HG03457 (cell line): ENCODE measurements around the gene SLCO4C1.

Experiments used
- ATAC-seq: cut with Tn5 transposase; IDR thresholded peaks from one replicate; pipeline ENCODE4 v1.9.1; 2021; ENCODE audit warnings: moderate number of reproducible peaks; ENCODE audit not compliant: unreplicated experiment

Gene SLCO4C1

GRCh38 chr5:102271759-102272158 lies 24.3 kb downstream of the SLCO4C1 start:
- no peak for ATAC-seq

- ATAC-seq: no peak
Observed at GRCh38 chr5:102270036-102270435, 26.0 kb downstream of the SLCO4C1 start.

DNA sequence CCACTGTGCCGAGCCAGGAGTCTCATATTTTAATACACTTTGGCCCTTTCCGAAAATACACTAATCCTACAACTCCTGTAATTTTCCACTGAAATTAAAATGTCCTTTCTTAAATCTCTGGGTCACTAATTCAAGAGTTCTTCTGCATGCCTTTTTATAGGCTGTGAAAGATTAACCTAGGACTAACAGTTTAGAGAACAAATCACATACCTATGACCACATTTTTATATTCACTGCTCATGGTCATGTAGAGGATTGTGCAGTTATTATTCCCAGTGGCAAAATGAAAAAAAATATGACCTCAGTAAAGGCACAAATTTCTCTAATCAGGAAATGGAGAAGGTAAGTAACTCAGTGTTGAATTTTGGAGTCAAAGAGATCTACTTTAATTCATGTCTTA lies 33.4 kb downstream of the SLCO4C1 start:
- ATAC-seq: no peak

GRCh38 chr5:102249381-102249780 lies 46.7 kb downstream of the SLCO4C1 start:
- ATAC-seq: no peak

GRCh38 chr5:102243213-102243612 lies 52.9 kb downstream of the SLCO4C1 start:
- no peak for ATAC-seq

- ATAC-seq: no peak
Observed at GRCh38 chr5:102241809-102242421, 54.2 kb downstream of the SLCO4C1 start.

DNA sequence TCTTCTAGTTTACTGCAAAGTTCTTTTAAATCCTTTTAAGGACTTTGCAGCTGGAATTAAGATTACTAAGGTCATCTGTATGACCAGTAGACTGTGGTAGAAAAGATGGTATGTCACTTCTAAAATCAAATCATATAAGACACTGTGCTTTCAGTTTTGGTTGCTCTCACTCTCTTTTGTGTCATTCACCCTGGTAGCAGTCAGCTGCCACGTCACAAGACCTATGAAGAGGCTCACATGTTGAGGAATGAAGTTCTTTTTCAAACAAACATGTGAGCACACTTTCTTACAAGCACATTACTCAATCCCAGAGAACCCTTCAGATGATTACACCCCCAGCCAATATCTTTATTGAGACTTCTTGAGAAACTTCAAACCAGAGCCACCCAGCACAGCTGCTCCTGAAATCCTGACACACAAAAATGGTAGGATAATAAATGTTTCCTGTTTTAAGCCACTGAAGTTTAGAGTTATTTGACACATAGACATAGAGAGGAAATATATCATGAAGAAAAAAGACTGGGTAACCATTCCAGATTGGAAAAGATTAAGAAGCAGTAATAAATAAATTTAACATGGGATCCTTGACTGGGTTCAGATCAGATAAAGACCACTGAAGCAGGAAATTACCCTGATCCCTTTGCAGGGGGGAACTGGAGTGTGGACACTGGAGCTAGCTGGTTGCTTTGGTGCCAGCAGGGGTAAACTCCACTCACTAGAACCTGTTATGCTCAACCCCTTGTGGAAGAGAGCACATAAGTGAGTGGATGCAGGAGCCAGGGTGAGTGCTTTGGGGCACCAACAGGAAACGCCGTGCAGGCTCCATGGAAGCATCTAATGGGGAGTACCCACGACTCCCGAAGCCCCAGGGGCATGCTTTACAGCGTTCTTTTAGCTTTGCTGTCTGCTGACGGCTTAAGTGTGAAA lies 64.1 kb downstream of the SLCO4C1 start:
- ATAC-seq: peak; percentile 62

- ATAC-seq: no peak
Observed at GRCh38 chr5:102229685-102230084, 66.4 kb downstream of the SLCO4C1 start.

DNA sequence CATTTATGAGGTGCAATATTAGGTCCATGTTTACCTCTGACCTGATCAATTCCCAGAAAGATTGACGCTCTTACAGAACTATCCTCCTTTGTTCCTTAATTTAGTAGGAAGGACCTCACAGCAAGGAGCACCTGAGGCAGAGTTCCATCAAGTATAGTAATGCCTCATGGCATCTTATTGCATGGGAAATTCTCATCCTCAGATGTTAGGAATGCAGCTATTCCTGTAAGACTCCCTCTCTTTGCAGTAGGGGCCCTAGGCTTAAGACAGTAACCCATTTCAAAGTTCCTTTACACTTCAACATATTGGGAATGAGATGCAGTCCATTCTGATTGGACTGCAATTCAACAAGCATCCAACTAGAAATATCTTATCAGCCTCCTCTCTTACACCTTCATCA lies 69.8 kb downstream of the SLCO4C1 start:
- no peak for ATAC-seq

- no peak for ATAC-seq
Observed at GRCh38 chr5:102223542-102224477, 72.3 kb downstream of the SLCO4C1 start.

DNA sequence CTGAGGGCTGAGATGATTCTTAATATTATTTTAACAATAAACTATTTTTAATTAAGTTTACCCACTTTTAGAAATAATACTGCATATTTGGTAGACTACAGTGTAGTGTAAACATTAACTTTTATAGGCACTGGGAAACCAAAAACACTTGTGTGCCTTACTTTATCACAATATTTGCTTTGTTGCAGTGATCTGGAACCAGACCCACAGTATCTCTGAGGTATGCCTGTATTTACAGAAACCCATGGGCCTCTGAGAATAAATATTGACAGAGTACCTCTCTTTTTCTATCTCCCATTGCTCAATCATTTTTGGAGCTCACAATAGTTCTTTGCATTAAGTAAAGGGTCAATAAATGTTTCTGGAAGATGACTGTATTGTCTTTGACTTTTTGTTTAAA lies 73.3 kb downstream of the SLCO4C1 start:
- ATAC-seq: no peak

DNA sequence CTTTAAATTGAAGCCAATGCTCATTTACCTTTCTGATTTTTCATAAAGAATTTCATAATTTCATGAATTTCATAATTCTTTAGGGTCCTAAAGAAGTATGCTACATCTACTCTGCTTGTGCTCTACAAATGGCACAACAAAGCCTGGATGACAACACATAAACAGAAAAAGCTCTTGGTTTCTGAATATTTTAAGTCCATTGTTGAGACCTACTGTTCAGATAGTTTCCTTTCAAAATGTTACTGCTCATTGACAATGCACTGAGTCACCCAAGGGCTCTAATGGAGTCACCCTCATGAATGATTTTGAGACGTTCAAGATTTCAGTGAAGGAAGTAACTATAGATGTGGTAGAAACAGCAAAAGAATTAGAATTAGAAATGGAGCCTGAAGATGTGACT lies 74.1 kb downstream of the SLCO4C1 start:
- no peak for ATAC-seq

GRCh38 chr5:102218159-102218558 lies 77.9 kb downstream of the SLCO4C1 start:
- no peak for ATAC-seq

DNA sequence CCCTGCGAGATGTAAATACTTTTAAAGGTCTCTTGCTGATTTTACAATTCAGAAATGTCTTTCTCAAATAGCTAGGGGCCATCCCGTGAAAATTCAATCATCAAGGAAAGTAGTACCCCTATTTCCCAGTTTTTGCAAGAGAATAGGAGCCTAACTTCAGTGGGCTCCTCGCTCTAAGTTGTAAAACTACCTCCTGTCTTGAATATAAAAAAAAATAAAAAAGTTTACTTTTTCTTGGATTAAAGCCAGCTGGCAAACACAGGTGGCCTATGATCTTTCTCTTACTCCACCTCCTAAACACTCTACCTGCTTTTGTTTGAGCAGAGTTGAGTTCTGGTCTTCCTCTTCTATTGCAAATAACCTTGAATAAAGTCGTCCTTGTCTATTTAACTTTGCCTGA lies 79.4 kb downstream of the SLCO4C1 start:
- no peak for ATAC-seq

- ATAC-seq: no peak
Observed at GRCh38 chr5:102211165-102211564, 84.9 kb downstream of the SLCO4C1 start.

DNA sequence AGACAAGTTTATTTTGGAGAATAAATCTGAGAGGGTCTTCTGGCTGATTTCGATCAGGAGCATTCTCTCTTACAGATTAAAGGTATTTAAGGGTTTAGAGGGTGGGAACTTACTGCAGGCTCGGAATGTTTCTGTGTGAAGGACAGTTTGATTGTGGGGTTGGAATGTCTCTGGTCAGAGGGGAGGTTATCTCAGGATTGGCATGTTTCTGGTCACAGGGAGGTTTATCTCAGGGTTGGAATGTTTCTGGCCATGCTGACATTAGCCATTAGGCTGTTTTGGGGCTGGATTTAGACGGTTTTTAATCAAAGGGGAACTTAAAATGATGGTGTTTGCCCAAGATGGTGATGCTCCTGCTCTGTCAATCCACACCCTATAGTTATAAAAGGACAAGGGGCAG lies 95.2 kb downstream of the SLCO4C1 start:
- ATAC-seq: no peak

GRCh38 chr5:102196481-102196880 lies 99.6 kb downstream of the SLCO4C1 start:
- no peak for ATAC-seq
